Colonic mucosa (tissue), 4 donors: ENCODE data around the gene VSX1. TPM values are rescaled to one million over a fixed set of nuclear protein-coding genes. Genes with fewer than 3 reads are reported as not detected.

Source experiments
- DNase-seq: peaks from one replicate; pipeline ENCODE4 v3.0.0-alpha.2; 2020
- H3K27ac ChIP-seq: fragments of 200-600 bp; one replicate; pipeline ENCODE4 v1.8.0; 2021
- H3K27me3 ChIP-seq: fragments of 200-600 bp; one replicate; pipeline ENCODE4 v1.8.0; 2021
- H3K36me3 ChIP-seq: fragments of 200-600 bp; one replicate; pipeline ENCODE4 v1.8.0; 2021
- H3K4me1 ChIP-seq: fragments of 200-600 bp; one replicate; pipeline ENCODE4 v1.8.0; 2021; ENCODE audit warnings: mild to moderate bottlenecking
- H3K4me3 ChIP-seq: fragments of 200-600 bp; one replicate; pipeline ENCODE4 v1.8.0; 2021
- H3K9ac ChIP-seq, 2 donors: one replicate each; pipeline ENCODE4 v1.7.0; 2013; ENCODE audit warnings: control low read depth in 2 of 2, low read depth in 2 of 2, low read length in 2 of 2
- H3K9me3 ChIP-seq: fragments of 200-600 bp; one replicate; pipeline ENCODE4 v1.8.0; 2021
- CTCF ChIP-seq: fragments of 200-600 bp; IDR thresholded peaks from one replicate; pipeline ENCODE4 v1.8.0; 2022; ENCODE audit warnings: antibody characterized with exemption, mild to moderate bottlenecking
- intact Hi-C: fragments of 100-400 bp; cut with DNase I; formaldehyde crosslinking; loops from one replicate; pipeline ENCODE4 v1.14.1; 2022
- total RNA-seq, 2 donors: library from RNA; stranded (reverse); fragmentation: NEBNext Ultra II Directional in 1 of 2; extraction: Animal tissue kit (Norgen Biotek cat#: 25700) in 1 of 2; gene quantifications; one replicate each; pipeline ENCODE4 v1.2.1, GENCODE V29; 2021
- donor health status: healthy.
- donor health status: DM: no; HTN: no; CAD: no.
- donor health status: DM: no; HTN: no; CAD: no.

VSX1 gene
- total RNA-seq, 2 donors from 2014 or later = not detected

DNA sequence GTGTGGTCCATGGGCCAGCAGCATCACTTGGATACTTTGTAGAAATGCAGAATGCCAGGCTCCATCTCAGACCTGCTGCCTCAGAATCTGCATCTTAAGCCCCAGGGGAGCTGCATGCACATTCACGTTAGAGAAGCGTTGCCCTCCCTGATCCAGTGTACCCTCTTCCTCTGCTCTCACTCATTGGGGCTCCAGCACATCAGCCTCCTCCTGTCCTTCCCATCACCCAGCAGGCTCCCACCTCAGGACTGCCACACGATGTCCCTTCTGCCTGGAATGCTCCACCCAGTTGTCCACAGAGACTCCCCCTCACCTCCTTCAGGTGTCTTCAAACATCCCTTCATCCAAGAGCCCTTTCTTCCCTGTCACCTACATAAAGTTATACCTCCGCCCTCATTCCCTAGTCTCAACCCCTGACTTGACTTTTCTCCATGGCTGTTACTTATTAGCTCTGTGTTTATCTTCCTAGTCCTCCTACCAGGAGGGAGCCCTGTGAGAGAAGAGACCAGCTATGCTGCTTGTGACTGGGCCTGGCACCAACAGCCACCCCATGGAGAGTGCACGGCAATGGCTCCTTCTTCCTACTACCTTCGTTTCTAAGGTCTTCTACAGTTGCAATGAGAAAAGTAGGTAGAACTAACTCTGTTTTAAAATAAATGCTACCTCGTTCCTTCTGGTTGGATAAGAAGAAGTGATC, 20.7 kb downstream of the VSX1 start:
- Histone ChIP-seq H3K9ac (no peak overlapping the region), H3K9me3 (no peaks in the 10 kb centered on the region), H3K36me3 (no peaks in the 10 kb centered on the region), H3K27ac (no peak overlapping the region), H3K4me1 (peaks cover under 1% of the 10 kb centered on the region), H3K27me3 (no peaks in the 10 kb centered on the region), H3K4me3 (no peak overlapping the region)
- TF ChIP-seq CTCF = no peak
- DNase-seq = no peak
- intact Hi-C loops = loop anchor here (10.0 kb wide), 1 partner anchor 344 kb away; the partner anchor contains the start of gene GINS1

DNA sequence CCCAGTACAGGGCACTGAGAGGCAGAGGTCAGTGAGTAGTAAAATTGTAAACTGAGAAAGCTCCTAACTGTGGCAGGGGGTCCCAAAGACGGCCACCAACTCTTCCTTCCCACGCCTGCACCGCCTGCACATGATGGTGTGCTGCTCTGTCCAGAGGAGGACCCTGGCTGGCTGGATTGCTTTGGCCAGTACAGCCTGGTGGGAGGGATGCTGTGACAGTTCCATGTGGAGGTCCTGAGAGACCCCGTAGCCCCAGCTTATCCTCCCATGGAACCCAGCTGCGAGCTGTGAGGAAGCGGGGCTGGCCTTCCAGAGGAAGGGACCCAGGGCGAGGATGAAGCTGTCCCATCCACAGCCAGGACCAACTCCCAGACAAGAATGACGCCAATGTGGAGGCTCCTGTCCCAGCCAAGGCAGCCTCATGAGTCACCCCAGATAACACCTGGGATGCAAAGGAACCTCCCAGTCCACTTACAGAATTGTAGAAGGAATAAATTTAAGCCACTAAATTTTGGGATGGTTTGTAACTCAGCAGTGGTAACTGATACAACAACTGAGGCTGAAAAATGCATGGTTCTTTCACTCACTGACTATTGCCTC, 22.0 kb downstream of the VSX1 start:
- H3K9ac ChIP-seq = no peak overlapping the region
- no peak overlapping the region for H3K27ac ChIP-seq
- no peaks in the 10 kb centered on the region for H3K36me3 ChIP-seq
- no peak for TF ChIP-seq CTCF
- no peaks in the 10 kb centered on the region for H3K9me3 ChIP-seq
- intact Hi-C loops = loop anchor here (10.0 kb wide), 1 partner anchor 345 kb away; the partner anchor contains the start of gene GINS1
- DNase-seq = no peak
- no peak overlapping the region for H3K4me3 ChIP-seq
- peaks cover 8% of the 10 kb centered on the region for H3K4me1 ChIP-seq
- H3K27me3 ChIP-seq = no peaks in the 10 kb centered on the region

GRCh38 chr20:25058847-25059810, 22.8 kb downstream of the VSX1 start:
- no peak for TF ChIP-seq CTCF
- Histone ChIP-seq H3K4me3 (peak overlapping the region; percentile 63), H3K36me3 (no peaks in the 10 kb centered on the region), H3K9me3 (no peaks in the 10 kb centered on the region), H3K4me1 (peaks cover 13% of the 10 kb centered on the region), H3K27me3 (no peaks in the 10 kb centered on the region), H3K27ac (peak overlapping the region; percentile 94), H3K9ac (peak overlapping the region; percentile 73 to 92)
- peak; percentile 52 for DNase-seq
- intact Hi-C loops = no loop called here

- Histone ChIP-seq H3K27ac (peak within 1 kb of the TSS; percentile 94), H3K9ac (peak within 1 kb of the TSS; percentile 92), H3K4me1 (peaks cover 13% of the 10 kb centered on the region), H3K36me3 (no peaks in the 10 kb centered on the region), H3K9me3 (no peaks in the 10 kb centered on the region), H3K27me3 (no peaks in the 10 kb centered on the region), H3K4me3 (peak within 1 kb of the TSS; percentile 63)
- intact Hi-C loops = no loop called here
- peak; percentile 80 for DNase-seq
- TF ChIP-seq CTCF = no peak
Measured at GRCh38 chr20:25058051-25058846, 23.7 kb downstream of the VSX1 start, which contains the start of gene ACSS1. Gene ACSS1, minus strand, starts transcription at chr20:25058139. Its CDS starts 37 bp downstream, at chr20:25058102.
